ENCODE measurements around the gene NEURL1.

- TF ChIP-seq CTCF (IDR thresholded peaks at IDR 0.05) (no peak), EZH2 (IDR thresholded peaks at IDR 0.05; ENCODE audit: borderline replicate concordance, insufficient read depth, low read depth, low read length, poor library complexity, severe bottlenecking) (no peak)
These were observed 132.7 kb downstream of the NEURL1 start for GRCh38 chr10:103626178-103626577.
